HepG2 (cell line): ENCODE data around the gene NOX3. TPM values are rescaled to one million over a fixed set of nuclear protein-coding genes. Genes with fewer than 3 reads are reported as not detected.

ENCODE experiments used
- AGO1 ChIP-seq: fragments of 200-400 bp; formaldehyde crosslinking; IDR thresholded peaks from 2 replicates; pipeline ENCODE4 v1.6.1; 2017; ENCODE audit warnings: mild to moderate bottlenecking, low read depth, low read length, moderate library complexity; ENCODE audit not compliant: poor library complexity, severe bottlenecking
- BCL6 ChIP-seq: IDR thresholded peaks from 2 replicates; pipeline ENCODE4 v1.6.1; 2016; ENCODE audit warnings: missing genetic modification reagents, missing compliant biosample characterization
- CBX2 ChIP-seq, 2 experiments: fragments of 200-600 bp in 1 of 2; sonication (generic); formaldehyde crosslinking in 1 of 2; IDR thresholded peaks; 2 replicates each; pipeline versions ENCODE4 v1.7.0 to v1.8.1; 2018 to 2022; ENCODE audit warnings: low read depth in 2 of 2, low read length in 1 of 2, mild to moderate bottlenecking in 1 of 2, missing genetic modification reagents in 1 of 2
- CEBPB ChIP-seq: IDR thresholded peaks from 2 replicates; pipeline ENCODE4 v1.6.1; 2011; ENCODE audit warnings: low read depth, low read length, improper control_type of control experiment, borderline replicate concordance
- CHD2 ChIP-seq: IDR thresholded peaks from 2 replicates; pipeline ENCODE4 v1.6.1; 2011; ENCODE audit warnings: low read depth, low read length, improper control_type of control experiment
- CREB1 ChIP-seq, 2 experiments: fragments of 450-650 bp in 1 of 2; IDR thresholded peaks; 2 replicates each; pipeline ENCODE4 v1.6.1; 2016 to 2017; ENCODE audit warnings: control low read depth in 1 of 2, mild to moderate bottlenecking in 1 of 2, missing compliant biosample characterization in 1 of 2, missing genetic modification characterization in 1 of 2
- JUND ChIP-seq: sonication (generic); formaldehyde crosslinking; IDR thresholded peaks from 2 replicates; pipeline ENCODE4 v1.8.0; 2022; ENCODE audit warnings: mild to moderate bottlenecking, missing genetic modification reagents
- KMT2A ChIP-seq: sonication (generic); formaldehyde crosslinking; IDR thresholded peaks from 2 replicates; pipeline ENCODE4 v1.4.0; 2020; ENCODE audit warnings: missing genetic modification reagents
- MAZ ChIP-seq, 2 experiments: sonication (generic) in 1 of 2; formaldehyde crosslinking in 1 of 2; IDR thresholded peaks; 2 replicates each; pipeline versions ENCODE4 v1.5.0 to v1.6.1; 2012 to 2020; ENCODE audit warnings: low read depth in 2 of 2, mild to moderate bottlenecking in 2 of 2, borderline replicate concordance in 1 of 2, improper control_type of control experiment in 1 of 2, low read length in 1 of 2, missing genetic modification reagents in 1 of 2, moderate library complexity in 1 of 2
- MIER3 ChIP-seq: IDR thresholded peaks from 2 replicates; pipeline ENCODE4 v1.6.1; 2016; ENCODE audit warnings: missing compliant biosample characterization, borderline replicate concordance
- MYPOP ChIP-seq: sonication (generic); formaldehyde crosslinking; IDR thresholded peaks from 2 replicates; pipeline ENCODE4 v1.8.1; 2023; ENCODE audit warnings: mild to moderate bottlenecking, moderate library complexity, missing genetic modification reagents
- NFE2 ChIP-seq: sonication (generic); formaldehyde crosslinking; IDR thresholded peaks from 2 replicates; pipeline ENCODE4 v1.4.0; 2020; ENCODE audit warnings: missing genetic modification reagents
- REL ChIP-seq: sonication (generic); formaldehyde crosslinking; conservative IDR thresholded peaks from 2 replicates; pipeline ENCODE4 v1.8.0; 2022; ENCODE audit warnings: mild to moderate bottlenecking, missing genetic modification reagents, moderate library complexity
- ZFAT ChIP-seq: sonication (generic); formaldehyde crosslinking; conservative IDR thresholded peaks from 2 replicates; pipeline ENCODE4 v1.8.1; 2023; ENCODE audit warnings: missing genetic modification reagents, inconsistent platforms
- ZKSCAN1 ChIP-seq: fragments of 150-350 bp; IDR thresholded peaks from 2 replicates; pipeline ENCODE4 v1.6.1; 2014; ENCODE audit warnings: low read length
- ZMYM2 ChIP-seq: sonication (generic); formaldehyde crosslinking; IDR thresholded peaks from 2 replicates; pipeline ENCODE4 v1.8.0; 2022; ENCODE audit warnings: mild to moderate bottlenecking, missing genetic modification reagents
- ZNF605 ChIP-seq: sonication (generic); formaldehyde crosslinking; IDR thresholded peaks from 2 replicates; pipeline ENCODE4 v1.8.0; 2022; ENCODE audit warnings: mild to moderate bottlenecking, missing genetic modification reagents
- ZNF672 ChIP-seq: sonication (generic); formaldehyde crosslinking; IDR thresholded peaks from 2 replicates; pipeline ENCODE4 v1.8.1; 2022; ENCODE audit warnings: missing genetic modification reagents
- ZNF768 ChIP-seq: sonication (generic); formaldehyde crosslinking; IDR thresholded peaks from 2 replicates; pipeline ENCODE4 v1.4.0; 2020; ENCODE audit warnings: missing genetic modification reagents
- ZNF841 ChIP-seq: sonication (generic); formaldehyde crosslinking; IDR thresholded peaks from 2 replicates; pipeline ENCODE4 v1.8.1; 2023; ENCODE audit warnings: missing genetic modification reagents, borderline replicate concordance
- ZNF850 ChIP-seq: sonication (generic); formaldehyde crosslinking; conservative IDR thresholded peaks from 2 replicates; pipeline ENCODE4 v1.9.0; 2021; ENCODE audit warnings: mild to moderate bottlenecking, missing genetic modification reagents
- ZSCAN29 ChIP-seq: sonication (generic); formaldehyde crosslinking; conservative IDR thresholded peaks from 2 replicates; pipeline ENCODE4 v1.4.0; 2020; ENCODE audit warnings: mild to moderate bottlenecking, missing genetic modification reagents
- polyA plus RNA-seq, 8 experiments: library from polyadenylated mRNA; depleted of rRNA in 3 of 8; stranded (reverse) in 7 of 8; unstranded in 1 of 8; fragments of >200 nt; fragmentation: Illumina TruSeq in 4 of 8; extraction: Trizol in 4 of 8; gene quantifications; 2 replicates each; pipeline versions ENCODE4 v1.2.1 to v1.2.3, GENCODE V29; 2011 to 2016; ENCODE audit warnings: low read depth in 4 of 8, missing spikeins in 1 of 8, mixed read lengths in 1 of 8; ENCODE audit not compliant: insufficient read depth in 1 of 8
- total RNA-seq, 5 experiments: library from RNA; depleted of rRNA; stranded (reverse); fragments of >200 nt; fragmentation: Illumina TruSeq; extraction: Trizol; gene quantifications; 2 replicates each; pipeline ENCODE4 v1.2.3, GENCODE V29; 2016; ENCODE audit warnings: low read depth in 1 of 5
- TF ChIP-seq, protein P1 (sequence below): sonication (generic); formaldehyde crosslinking; IDR thresholded peaks from 2 replicates; pipeline ENCODE4 v1.4.0; 2020; ENCODE audit warnings: missing genetic modification reagents
- TF ChIP-seq, protein P2 (sequence below): IDR thresholded peaks from 2 replicates; pipeline ENCODE4 v1.6.1; 2016
- TF ChIP-seq, protein P3 (sequence below): sonication (generic); formaldehyde crosslinking; IDR thresholded peaks from 2 replicates; pipeline ENCODE4 v1.8.0; 2022; ENCODE audit warnings: mild to moderate bottlenecking, missing genetic modification reagents, borderline replicate concordance

NOX3 gene
- total and polyA plus RNA-seq, 2 of the 13 experiments (the other 11 are each of a cell fraction or from before 2014, with no cell fraction given), result 0.09 to 0.18 TPM

- TF ChIP-seq MYPOP (CRISPR knock-in tag), result peak; percentile 92
- TF ChIP-seq MAZ (IDR thresholded peaks at IDR 0.05; ENCODE audit: borderline replicate concordance, low read depth, low read length), result no peak
- TF ChIP-seq MAZ (CRISPR knock-in tag; IDR thresholded peaks at IDR 0.05; ENCODE audit: low read depth), result peak; percentile 95
- 0 out of 2 replicates have a peak, but pooled peaks have one; percentile 49 for TF ChIP-seq ZSCAN29 (CRISPR knock-in tag)
- peak; percentile 76; the same call in 1 of the 2 replicates for TF ChIP-seq KMT2A (CRISPR knock-in tag)
- peak; percentile 91 for TF ChIP-seq JUND (CRISPR knock-in tag)
- TF ChIP-seq ZNF768 (CRISPR knock-in tag), result no peak; the same call in 1 of the 2 replicates
- TF ChIP-seq AGO1, result no peak
- TF ChIP-seq ZKSCAN1, result no peak
- no peak for TF ChIP-seq ZNF672 (CRISPR knock-in tag)
- TF ChIP-seq, protein P1, sequence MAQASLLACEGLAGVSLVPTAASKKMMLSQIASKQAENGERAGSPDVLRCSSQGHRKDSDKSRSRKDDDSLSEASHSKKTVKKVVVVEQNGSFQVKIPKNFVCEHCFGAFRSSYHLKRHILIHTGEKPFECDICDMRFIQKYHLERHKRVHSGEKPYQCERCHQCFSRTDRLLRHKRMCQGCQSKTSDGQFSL (CRISPR knock-in tag), result peak; percentile 78; the same call in 1 of the 2 replicates
- TF ChIP-seq CEBPB, result peak; percentile 100
- TF ChIP-seq CBX2 (IDR thresholded peaks at IDR 0.05; ENCODE audit: low read depth, low read length), result no peak
- TF ChIP-seq CBX2 (CRISPR knock-in tag; IDR thresholded peaks at IDR 0.05; ENCODE audit: low read depth), result no peak; the same call in 1 of the 2 replicates
- no peak for TF ChIP-seq REL (CRISPR knock-in tag)
- no peak for TF ChIP-seq ZFAT
- TF ChIP-seq, protein P2, sequence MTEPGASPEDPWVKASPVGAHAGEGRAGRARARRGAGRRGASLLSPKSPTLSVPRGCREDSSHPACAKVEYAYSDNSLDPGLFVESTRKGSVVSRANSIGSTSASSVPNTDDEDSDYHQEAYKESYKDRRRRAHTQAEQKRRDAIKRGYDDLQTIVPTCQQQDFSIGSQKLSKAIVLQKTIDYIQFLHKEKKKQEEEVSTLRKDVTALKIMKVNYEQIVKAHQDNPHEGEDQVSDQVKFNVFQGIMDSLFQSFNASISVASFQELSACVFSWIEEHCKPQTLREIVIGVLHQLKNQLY (CRISPR knock-in tag), result peak; percentile 95
- TF ChIP-seq ZMYM2, result peak; percentile 95
- TF ChIP-seq CHD2, result peak; percentile 35; the same call in 1 of the 2 replicates
- TF ChIP-seq ZNF841 (CRISPR knock-in tag), result no peak
- TF ChIP-seq ZNF850 (CRISPR knock-in tag), result no peak
- TF ChIP-seq NFE2 (CRISPR knock-in tag), result no peak
- TF ChIP-seq MIER3 (CRISPR knock-in tag), result peak; percentile 99
- peak; percentile 96 for TF ChIP-seq ZNF605 (CRISPR knock-in tag)
- TF ChIP-seq CREB1 (IDR thresholded peaks at IDR 0.05), result no peak; the same call in 1 of the 2 replicates
- peak; percentile 91 for TF ChIP-seq CREB1 (CRISPR knock-in tag; IDR thresholded peaks at IDR 0.05)
- TF ChIP-seq, protein P3, sequence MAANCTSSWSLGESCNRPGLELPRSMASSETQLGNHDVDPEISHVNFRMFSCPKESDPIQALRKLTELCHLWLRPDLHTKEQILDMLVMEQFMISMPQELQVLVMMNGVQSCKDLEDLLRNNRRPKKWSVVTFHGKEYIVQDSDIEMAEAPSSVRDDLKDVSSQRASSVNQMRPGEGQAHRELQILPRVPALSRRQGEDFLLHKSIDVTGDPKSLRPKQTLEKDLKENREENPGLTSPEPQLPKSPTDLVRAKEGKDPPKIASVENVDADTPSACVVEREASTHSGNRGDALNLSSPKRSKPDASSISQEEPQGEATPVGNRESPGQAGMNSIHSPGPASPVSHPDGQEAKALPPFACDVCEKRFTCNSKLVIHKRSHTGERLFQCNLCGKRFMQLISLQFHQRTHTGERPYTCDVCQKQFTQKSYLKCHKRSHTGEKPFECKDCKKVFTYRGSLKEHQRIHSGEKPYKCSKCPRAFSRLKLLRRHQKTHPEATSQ (CRISPR knock-in tag), result peak; percentile 100; the same call in 1 of the 2 replicates
- TF ChIP-seq BCL6 (CRISPR knock-in tag), result peak; percentile 94
Measured at GRCh38 chr6:155399062-155399744, 56.4 kb downstream of the NOX3 start (continued).
